ENCODE data around the gene STRN. TPM values are rescaled to one million over a fixed set of nuclear protein-coding genes. Genes with fewer than 3 reads are reported as not detected.
"Not testable (repeated sequence)": the region's sequence is repeated elsewhere in the genome, so short reads cannot be mapped to it uniquely, and the experiment has no call there.

The STRN gene
- total and polyA plus RNA-seq, 8 donors = 19.5 to 27.3 (median 25.5) TPM

DNA sequence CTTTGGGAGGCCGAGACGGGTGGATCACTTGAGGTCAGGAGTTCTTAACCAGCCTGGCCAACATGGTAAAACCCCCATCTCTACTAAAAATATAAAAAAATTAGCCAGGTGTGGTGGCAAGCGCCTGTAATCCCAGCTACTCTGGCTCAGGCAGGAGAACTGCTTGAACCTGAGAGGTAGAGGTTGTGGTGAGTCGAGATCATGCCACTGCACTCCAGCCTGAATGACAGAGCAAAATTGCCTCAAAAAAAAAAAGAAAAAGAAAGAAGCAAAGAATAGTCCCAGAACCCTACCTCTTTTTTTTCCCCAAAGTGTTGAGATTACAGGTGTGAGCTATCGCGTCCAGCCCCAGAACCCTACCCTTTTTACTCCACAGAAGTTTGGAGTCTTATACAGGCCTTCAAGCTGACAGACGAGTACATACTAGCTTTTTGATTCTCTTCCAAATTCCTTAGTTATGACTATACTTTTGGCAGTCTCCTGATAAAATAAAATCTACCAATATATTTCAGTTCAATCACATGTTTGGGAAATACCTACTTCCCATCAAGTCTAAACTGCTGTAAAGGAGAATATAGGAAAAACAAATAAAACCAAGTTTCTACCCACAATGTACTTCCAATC lies 35.4 kb downstream of the STRN start:
- H3K27me3 ChIP-seq; H3K9me3 ChIP-seq; intact Hi-C loops (cut with DNase I); H3K4me1 ChIP-seq; H3K4me3 ChIP-seq; H3K36me3 ChIP-seq; ATAC-seq; DNase-seq: not testable (repeated sequence)
- peak overlapping the region; percentile 42 to 54 for H3K27ac ChIP-seq

DNA sequence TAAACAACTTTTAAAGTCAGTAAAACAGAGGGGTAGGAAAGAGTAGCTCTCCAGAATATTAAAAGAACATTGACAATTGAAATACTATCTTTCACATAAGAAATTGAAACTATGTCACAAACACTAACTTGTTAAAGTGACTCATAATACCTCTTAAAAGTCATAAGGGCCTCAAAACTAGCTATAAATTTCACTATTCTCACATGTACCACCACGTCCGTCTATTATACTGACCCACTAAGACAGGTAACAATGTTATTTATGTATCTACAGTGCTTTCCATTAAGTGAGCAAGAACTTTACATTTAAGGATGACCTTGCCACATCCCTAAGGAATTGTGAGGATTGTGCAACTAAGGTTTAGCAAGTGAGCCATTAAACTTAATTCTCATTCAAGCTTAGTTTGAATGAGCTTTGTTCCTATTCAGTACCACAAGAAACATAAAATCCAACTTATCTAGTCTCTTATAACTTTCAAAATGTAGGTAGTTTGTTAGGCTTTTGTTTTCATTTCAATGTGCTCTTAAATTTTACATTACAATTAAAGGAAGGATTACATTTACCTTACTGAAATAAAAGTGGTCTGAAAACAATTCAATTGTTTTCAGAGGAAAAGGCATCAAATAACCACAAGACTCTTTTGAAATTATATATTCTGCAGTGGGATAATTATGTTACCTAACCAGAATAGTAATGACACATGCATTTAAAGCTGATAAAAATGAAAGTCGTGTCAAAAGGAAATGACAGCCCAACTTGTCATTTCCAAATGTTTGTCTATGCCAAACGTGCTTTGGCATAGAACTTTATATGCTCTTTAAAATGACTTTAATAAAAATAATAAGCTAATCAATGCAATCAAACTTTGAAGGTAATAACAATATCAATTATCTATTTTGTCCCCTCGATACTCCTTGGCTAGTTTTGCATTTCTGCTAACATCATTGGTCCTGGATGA lies 39.9 kb downstream of the STRN start:
- H3K4me3 ChIP-seq; H3K9me3 ChIP-seq; H3K27me3 ChIP-seq; DNase-seq; ATAC-seq; intact Hi-C loops (cut with DNase I); H3K4me1 ChIP-seq; H3K36me3 ChIP-seq: not testable (repeated sequence)
- peak overlapping the region; percentile 48 to 51 for H3K27ac ChIP-seq

DNA sequence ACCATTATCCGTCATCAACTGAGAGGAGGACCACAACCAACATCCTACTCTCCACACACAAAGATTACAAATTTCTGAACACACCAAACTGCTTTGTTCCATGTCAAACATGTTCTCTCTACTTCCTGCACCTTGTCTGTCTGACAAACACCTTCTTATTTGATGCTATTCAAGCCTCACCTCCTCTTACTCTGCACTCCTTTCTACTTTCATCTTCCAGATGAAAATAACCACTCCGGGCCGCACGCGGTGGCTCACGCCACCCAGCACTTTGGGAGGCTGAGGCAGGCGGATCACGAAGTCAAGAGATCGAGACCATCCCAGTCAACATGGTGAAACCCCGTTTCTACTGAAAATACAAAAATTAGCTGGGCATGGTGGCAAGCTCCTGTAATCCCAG lies 43.7 kb downstream of the STRN start:
- H3K4me1 ChIP-seq = peaks cover 7 to 17% of the 10 kb centered on the region in 2 donors
- H3K4me3 ChIP-seq; DNase-seq; intact Hi-C loops (cut with DNase I); H3K9me3 ChIP-seq; H3K27me3 ChIP-seq; ATAC-seq; H3K36me3 ChIP-seq; H3K27ac ChIP-seq: not testable (repeated sequence)

DNA sequence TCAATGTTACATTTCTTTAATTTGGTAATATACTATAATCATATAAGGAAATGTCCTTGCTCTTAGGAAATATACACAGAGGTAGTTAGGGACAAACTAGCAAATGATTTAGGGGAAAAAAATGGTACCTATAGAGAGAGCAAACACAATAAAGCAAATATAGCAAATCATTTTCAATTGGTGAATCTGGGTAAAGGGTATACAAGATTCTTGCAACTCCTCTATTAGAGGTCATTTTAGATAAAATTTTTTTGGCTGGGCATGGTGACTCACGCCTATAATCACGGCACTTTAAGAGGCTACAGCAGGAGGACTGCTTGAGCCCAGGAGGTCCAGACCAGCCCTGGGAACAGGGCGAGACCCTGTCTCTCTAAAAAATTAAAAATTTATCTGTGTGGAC lies 44.4 kb downstream of the STRN start:
- DNase-seq (no peak), ATAC-seq (no peak)
- peaks cover 7 to 16% of the 10 kb centered on the region in 2 donors for H3K4me1 ChIP-seq
- TF ChIP-seq, protein P1, sequence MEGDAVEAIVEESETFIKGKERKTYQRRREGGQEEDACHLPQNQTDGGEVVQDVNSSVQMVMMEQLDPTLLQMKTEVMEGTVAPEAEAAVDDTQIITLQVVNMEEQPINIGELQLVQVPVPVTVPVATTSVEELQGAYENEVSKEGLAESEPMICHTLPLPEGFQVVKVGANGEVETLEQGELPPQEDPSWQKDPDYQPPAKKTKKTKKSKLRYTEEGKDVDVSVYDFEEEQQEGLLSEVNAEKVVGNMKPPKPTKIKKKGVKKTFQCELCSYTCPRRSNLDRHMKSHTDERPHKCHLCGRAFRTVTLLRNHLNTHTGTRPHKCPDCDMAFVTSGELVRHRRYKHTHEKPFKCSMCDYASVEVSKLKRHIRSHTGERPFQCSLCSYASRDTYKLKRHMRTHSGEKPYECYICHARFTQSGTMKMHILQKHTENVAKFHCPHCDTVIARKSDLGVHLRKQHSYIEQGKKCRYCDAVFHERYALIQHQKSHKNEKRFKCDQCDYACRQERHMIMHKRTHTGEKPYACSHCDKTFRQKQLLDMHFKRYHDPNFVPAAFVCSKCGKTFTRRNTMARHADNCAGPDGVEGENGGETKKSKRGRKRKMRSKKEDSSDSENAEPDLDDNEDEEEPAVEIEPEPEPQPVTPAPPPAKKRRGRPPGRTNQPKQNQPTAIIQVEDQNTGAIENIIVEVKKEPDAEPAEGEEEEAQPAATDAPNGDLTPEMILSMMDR (IDR thresholded peaks at IDR 0.05) = no peak
- H3K27me3 ChIP-seq = no peaks in the 10 kb centered on the region
- H3K9me3 ChIP-seq = no peaks in the 10 kb centered on the region
- intact Hi-C loops (cut with DNase I) = no loop called here
- H3K27ac ChIP-seq = no peak overlapping the region
- H3K4me3 ChIP-seq = no peak overlapping the region
- H3K36me3 ChIP-seq = peaks cover 0 to 6% of the 10 kb centered on the region in 2 donors

DNA sequence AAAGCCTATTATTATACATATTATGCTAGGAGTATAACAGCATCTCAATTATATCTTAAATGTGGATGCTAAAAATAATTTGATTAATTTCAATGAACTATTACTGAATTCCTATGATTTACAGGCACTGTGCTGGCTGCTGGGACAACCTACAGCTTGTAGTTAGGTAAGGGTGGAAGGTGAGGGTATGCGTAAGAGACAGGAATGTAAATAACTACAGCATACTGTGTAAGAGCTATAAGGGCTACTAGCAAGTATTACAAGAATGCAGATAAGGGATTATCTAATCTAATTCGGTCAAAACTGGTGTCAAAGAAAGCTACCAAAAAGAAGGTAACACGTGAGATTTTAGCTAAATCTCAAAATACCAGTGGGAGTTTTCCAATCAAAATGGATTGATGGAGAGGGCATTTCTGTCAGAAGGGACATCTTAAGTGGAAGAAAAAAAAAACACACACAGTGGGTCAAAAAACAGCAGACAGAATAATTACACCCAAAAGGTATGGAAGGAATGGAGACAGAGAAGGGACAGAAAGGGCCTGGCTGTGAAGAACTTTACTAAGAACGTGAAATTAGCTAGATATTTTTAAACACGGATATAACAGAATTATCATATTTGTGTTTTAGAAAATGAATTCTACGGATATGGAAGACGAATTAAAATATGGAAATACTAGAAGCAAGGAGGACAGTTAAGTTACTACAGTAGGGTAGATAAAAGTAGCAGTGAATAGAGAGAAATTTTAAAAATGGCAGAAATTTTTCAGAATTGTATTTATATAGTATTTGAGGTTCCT lies 47.1 kb downstream of the STRN start:
- Histone ChIP-seq H3K27ac (no peak overlapping the region), H3K9me3 (no peaks in the 10 kb centered on the region), H3K4me3 (no peak overlapping the region), H3K27me3 (no peaks in the 10 kb centered on the region), H3K36me3 (no peaks in the 10 kb centered on the region), H3K4me1 (peaks cover 4 to 23% of the 10 kb centered on the region in 2 donors)
- DNase-seq (no peak), ATAC-seq (peak; percentile 88)
- TF ChIP-seq, protein P1 (IDR thresholded peaks at IDR 0.05) = no peak
- intact Hi-C loops (cut with DNase I) = no loop called here

DNA sequence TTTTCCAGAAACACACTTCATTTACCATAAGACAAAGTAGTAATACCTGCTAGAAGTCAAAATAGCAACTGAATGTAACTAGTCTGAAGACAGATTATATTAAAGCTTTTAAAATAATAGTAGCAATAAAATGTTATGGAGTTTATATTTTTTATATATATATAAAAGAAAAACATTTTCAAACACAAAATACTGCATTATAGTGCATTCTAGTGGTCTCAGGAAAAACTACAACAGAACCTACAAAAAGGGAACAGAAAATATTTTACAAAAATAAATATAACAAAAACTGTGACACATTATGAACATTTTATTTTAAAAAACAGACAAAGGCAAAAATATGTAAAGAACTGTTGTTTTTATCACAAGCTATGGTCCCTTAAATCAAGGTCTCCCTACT lies 48.0 kb downstream of the STRN start:
- Histone ChIP-seq H3K27ac (no peak overlapping the region), H3K27me3 (no peaks in the 10 kb centered on the region), H3K4me3 (no peak overlapping the region), H3K4me1 (peaks cover 4 to 23% of the 10 kb centered on the region in 2 donors), H3K9me3 (no peaks in the 10 kb centered on the region), H3K36me3 (no peaks in the 10 kb centered on the region)
- DNase-seq (no peak), ATAC-seq (no peak)
- intact Hi-C loops (cut with DNase I) = no loop called here
- TF ChIP-seq, protein P1 (IDR thresholded peaks at IDR 0.05) = peak in 1 of 2 donors; percentile 16
